GM12878 (cell line): ENCODE results near the gene CDH10. TPM values are rescaled to one million over a fixed set of nuclear protein-coding genes. Genes with fewer than 3 reads are reported as not detected.

Experiments used
- ATAC-seq: fragments of 200-7000 bp; cut with Tn5 transposase; 3 replicates; pipeline ENCODE4 v1.9.1; 2020; ENCODE audit warnings: mild to moderate bottlenecking, moderate library complexity
- BruUV-seq: library from RNA; stranded (reverse); fragments of 400-500 nt; replicated peaks from 2 replicates; lab custom pipeline; 2021; lab: Mats Ljungman, UMichigan
- CTCF ChIA-PET: fragments of 300-600 bp; sonication (Branson Sonifier 250); formaldehyde crosslinking; extraction: SDS; loops from one replicate; lab custom pipeline; 2021; ENCODE audit warnings: inconsistent platforms; lab: Yijun Ruan, JAX
- POLR2A ChIA-PET: fragments of 350-600 bp; formaldehyde crosslinking; extraction: SDS; loops from one replicate; lab custom pipeline; 2021; ENCODE audit warnings: inconsistent platforms; lab: Charles Lee
- RAD21 ChIA-PET: fragments of 300-600 bp; sonication (Branson Sonifier 250); formaldehyde crosslinking; loops from one replicate; lab custom pipeline; 2023; ENCODE audit warnings: antibody characterized with exemption; ENCODE audit not compliant: unreplicated experiment; lab: Charles Lee
- SMC1A ChIA-PET: fragments of 300-600 bp; sonication (Branson Sonifier 250); formaldehyde crosslinking; loops from one replicate; lab custom pipeline; 2023; ENCODE audit not compliant: unreplicated experiment, uncharacterized antibody; lab: Charles Lee
- DNase-seq: peaks from one replicate; pipeline ENCODE4 v3.0.0-alpha.2; 2011; ENCODE audit warnings: low read depth, low spot score
- FAIRE-seq: peaks from 3 replicates; lab custom pipeline; 2011; peaks lifted over from hg19 to GRCh38; lab: Jason Lieb, UNC
- H2AFZ ChIP-seq: 2 replicates; pipeline ENCODE4 v1.6.0; 2011; ENCODE audit warnings: low read depth, low read length, control low read depth; ENCODE audit not compliant: control insufficient read depth
- H3K27ac ChIP-seq: 2 replicates; pipeline ENCODE4 v1.5.1; 2011; ENCODE audit warnings: control low read depth; ENCODE audit not compliant: control insufficient read depth, insufficient read depth
- H3K27me3 ChIP-seq, 2 experiments: replicated peaks in 1 of 2; 2 replicates each; pipeline versions ENCODE4 v1.6.0 to v1.6.1; 2011; ENCODE audit warnings: low read length in 1 of 2; ENCODE audit not compliant: control insufficient read depth in 2 of 2, insufficient read depth in 2 of 2
- H3K36me3 ChIP-seq, 2 experiments: 2 replicates each; pipeline ENCODE4 v1.5.1; 2011; ENCODE audit warnings: low read length in 1 of 2; ENCODE audit not compliant: control insufficient read depth in 2 of 2, insufficient read depth in 2 of 2
- H3K4me1 ChIP-seq: 2 replicates; pipeline ENCODE4 v1.6.1; 2011; ENCODE audit warnings: mild to moderate bottlenecking, low read length, moderate library complexity, mixed read lengths; ENCODE audit not compliant: control insufficient read depth, insufficient read depth
- H3K4me2 ChIP-seq: 2 replicates; pipeline ENCODE4 v1.6.0; 2011; ENCODE audit warnings: control low read depth; ENCODE audit not compliant: control insufficient read depth, insufficient read depth
- H3K4me3 ChIP-seq: fragments of 200-600 bp; sonication (generic); 2 replicates; pipeline ENCODE4 v1.5.1; 2016
- H3K79me2 ChIP-seq: 2 replicates; pipeline ENCODE4 v1.6.0; 2011; ENCODE audit warnings: low read length; ENCODE audit not compliant: control insufficient read depth, insufficient read depth
- H3K9ac ChIP-seq: 2 replicates; pipeline ENCODE4 v1.8.0; 2011; ENCODE audit warnings: low read length, control low read depth, mixed read lengths; ENCODE audit not compliant: control insufficient read depth, insufficient read depth
- H3K9me3 ChIP-seq: replicated peaks from 3 replicates; pipeline ENCODE4 v1.5.1; 2011; ENCODE audit warnings: mild to moderate bottlenecking, low read length; ENCODE audit not compliant: control insufficient read depth, insufficient read depth
- H4K20me1 ChIP-seq: 2 replicates; pipeline ENCODE4 v1.6.0; 2011; ENCODE audit not compliant: control insufficient read depth, insufficient read depth
- STAT1 ChIP-seq: fragments of 450-650 bp; conservative IDR thresholded peaks from 2 replicates; pipeline ENCODE4 v1.6.1; 2014; ENCODE audit warnings: antibody characterized with exemption, mild to moderate bottlenecking
- USF1 ChIP-seq: IDR thresholded peaks from 2 replicates; pipeline ENCODE4 v1.6.1; 2011; ENCODE audit warnings: borderline replicate concordance, low read depth, mild to moderate bottlenecking, moderate library complexity, mixed read lengths, low read length; ENCODE audit not compliant: insufficient read depth; ENCODE audit errors: extremely low read length
- ZBTB11 ChIP-seq: fragments of 450-650 bp; formaldehyde crosslinking; IDR thresholded peaks from 2 replicates; pipeline ENCODE4 v1.5.0; 2022; ENCODE audit warnings: mild to moderate bottlenecking, missing genetic modification characterization
- WGBS: methylation state at CpG from one replicate; pipeline ENCODE4 v1.1.6; 2016; ENCODE audit warnings: low lambda C conversion rate; ENCODE audit not compliant: insufficient replicate concordance, insufficient coverage; ENCODE audit errors: missing lambda C conversion rate; 5-methylcytosine and 5-hydroxymethylcytosine counted together
- in situ Hi-C: fragments of 300-500 bp; cut with MboI; formaldehyde crosslinking; loops from 9 replicates; pipeline ENCODE4 v1.14.3; 2018; ENCODE audit warnings: mixed read lengths
- intact Hi-C: fragments of 100-400 bp; cut with micrococcal nuclease; formaldehyde crosslinking; loops from one replicate; pipeline ENCODE4 v1.14.2; 2022; ENCODE audit not compliant: unreplicated experiment
- polyA plus RNA-seq, 11 experiments: library from polyadenylated mRNA; depleted of rRNA in 4 of 11; unstranded in 6 of 11; stranded (reverse) in 5 of 11; fragments of >200 nt; fragmentation: Nextera tagmentation in 4 of 11; fragmentation: Illumina TruSeq in 1 of 11; extraction: Ambion mirVana in 4 of 11; extraction: Trizol in 1 of 11; gene quantifications; 1 replicate in 1 of 11; 2 replicates in 10 of 11; pipeline versions ENCODE4 v1.2.1 to v1.2.3, GENCODE V29; 2011 to 2016; ENCODE audit warnings: inconsistent platforms in 2 of 11, missing spikeins in 2 of 11, low read depth in 1 of 11
- total RNA-seq, 4 experiments: library from RNA; depleted of rRNA in 3 of 4; stranded (reverse); fragments of >200 nt in 3 of 4; fragmentation: Illumina TruSeq in 1 of 4; extraction: Trizol in 1 of 4; gene quantifications; 2 replicates each; pipeline versions ENCODE4 v1.2.1 to v1.2.3, GENCODE V29; 2013 to 2021

Gene CDH10
- total and polyA plus RNA-seq, 10 of the 15 experiments (the other 5 are each of a cell fraction or from before 2014, with no cell fraction given) = 0.04 to 0.05 TPM; not detected in 8

- Histone ChIP-seq H2AFZ (no peak overlapping the region), H3K4me1 (no peaks in the 10 kb centered on the region), H3K27me3 (no peaks in the 10 kb centered on the region), H3K36me3 (no peaks in the 10 kb centered on the region), H4K20me1 (no peaks in the 10 kb centered on the region), H3K27ac (no peak overlapping the region), H3K9me3 (no peaks in the 10 kb centered on the region), H3K4me2 (no peak overlapping the region), H3K79me2 (no peaks in the 10 kb centered on the region), H3K4me3 (no peak overlapping the region), H3K9ac (no peak overlapping the region)
- no peak for FAIRE-seq
- ChIA-PET SMC1A (no interaction called here), RAD21 (no interaction called here), CTCF (no interaction called here), POLR2A (no interaction called here)
- DNase-seq = no peak
- in situ Hi-C loops (no loop called here), intact Hi-C loops (no loop called here)
- BruUV-seq = no TSS peak
- 19% methylated on average over 4 of the region's 4 CpGs for WGBS
- TF ChIP-seq USF1 (no peak), ZBTB11 (CRISPR knock-in tag) (no peak), STAT1 (no peak)
- no peak for ATAC-seq
These were observed 29.6 kb downstream of the CDH10 start for GRCh38 chr5:24615159-24615558.
